GM23338 (cell line): ENCODE measurements around the gene OIT3. TPM values are rescaled to one million over a fixed set of nuclear protein-coding genes. Genes with fewer than 3 reads are reported as not detected.

Source experiments
- ATAC-seq: fragments of 200-7000 bp; cut with Tn5 transposase; 3 replicates; pipeline ENCODE4 v1.9.1; 2020
- DNase-seq: peaks from one replicate; pipeline ENCODE4 v3.0.0-alpha.2; 2015; ENCODE audit warnings: low spot score
- H2AFZ ChIP-seq: fragments of 200-600 bp; sonication (generic); 2 replicates; pipeline ENCODE4 v1.8.0; 2016; ENCODE audit warnings: antibody characterized with exemption, mild to moderate bottlenecking, moderate library complexity
- H3F3A ChIP-seq: fragments of 200-600 bp; sonication (generic); replicated peaks from 2 replicates; pipeline ENCODE4 v1.8.0; 2017; ENCODE audit warnings: antibody characterized with exemption, mixed run types, low read depth
- H3K27ac ChIP-seq: fragments of 200-600 bp; sonication (generic); 2 replicates; pipeline ENCODE4 v1.6.1; 2016; ENCODE audit warnings: low read depth
- H3K27me3 ChIP-seq: fragments of 200-600 bp; sonication (generic); 2 replicates; pipeline ENCODE4 v1.8.0; 2016; ENCODE audit warnings: mild to moderate bottlenecking, mixed run types, moderate library complexity; ENCODE audit not compliant: insufficient read depth
- H3K36me3 ChIP-seq: fragments of 200-600 bp; sonication (generic); 2 replicates; pipeline ENCODE4 v1.8.0; 2016; ENCODE audit warnings: mild to moderate bottlenecking; ENCODE audit not compliant: insufficient read depth
- H3K4me1 ChIP-seq: fragments of 200-600 bp; sonication (generic); 2 replicates; pipeline ENCODE4 v1.8.0; 2016; ENCODE audit warnings: mild to moderate bottlenecking, moderate library complexity; ENCODE audit not compliant: insufficient read depth
- H3K4me2 ChIP-seq: fragments of 200-600 bp; sonication (generic); 2 replicates; pipeline ENCODE4 v1.7.1; 2017; ENCODE audit warnings: mixed run types
- H3K4me3 ChIP-seq: fragments of 200-600 bp; sonication (generic); 2 replicates; pipeline ENCODE4 v1.6.1; 2016; ENCODE audit warnings: mixed run types
- H3K79me2 ChIP-seq: fragments of 200-600 bp; sonication (generic); replicated peaks from 2 replicates; pipeline ENCODE4 v1.8.0; 2017; ENCODE audit warnings: mild to moderate bottlenecking; ENCODE audit not compliant: insufficient read depth
- H3K9me2 ChIP-seq: fragments of 200-600 bp; sonication (generic); 2 replicates; pipeline ENCODE4 v1.8.0; 2017; ENCODE audit not compliant: insufficient read depth
- H4K20me1 ChIP-seq: fragments of 200-600 bp; sonication (generic); replicated peaks from 2 replicates; pipeline ENCODE4 v1.8.0; 2017; ENCODE audit warnings: mild to moderate bottlenecking; ENCODE audit not compliant: insufficient read depth
- H3K27ac Mint-ChIP-seq: 2 replicates; pipeline ENCODE4 v1.8.0; 2020; ENCODE audit warnings: inconsistent platforms, mild to moderate bottlenecking, moderate library complexity, mixed read lengths
- H3K27me3 Mint-ChIP-seq: 3 replicates; pipeline ENCODE4 v1.8.0; 2022; ENCODE audit warnings: low read depth, mild to moderate bottlenecking, moderate library complexity, mixed read lengths, inconsistent platforms; ENCODE audit not compliant: insufficient read depth, poor library complexity
- H3K36me3 Mint-ChIP-seq: 3 replicates; pipeline ENCODE4 v1.8.0; 2021; ENCODE audit warnings: low read depth, mild to moderate bottlenecking, inconsistent platforms, moderate library complexity, mixed read lengths
- H3K4me1 Mint-ChIP-seq: 3 replicates; pipeline ENCODE4 v1.8.0; 2020; ENCODE audit warnings: mild to moderate bottlenecking, inconsistent platforms, mixed read lengths
- H3K4me3 Mint-ChIP-seq: 3 replicates; pipeline ENCODE4 v1.8.0; 2021; ENCODE audit warnings: moderate library complexity, mild to moderate bottlenecking, inconsistent platforms, mixed read lengths
- H3K9me3 Mint-ChIP-seq: 3 replicates; pipeline ENCODE4 v1.8.0; 2020; ENCODE audit warnings: moderate library complexity, mild to moderate bottlenecking, inconsistent platforms, mixed read lengths
- CREB1 ChIP-seq: fragments of 250-450 bp; sonication (Bioruptor Pico); IDR thresholded peaks from 2 replicates; pipeline ENCODE4 v1.5.0; 2020; ENCODE audit warnings: low read depth, mild to moderate bottlenecking, moderate library complexity
- CTCF ChIP-seq, 2 experiments: fragments of 200-600 bp in 1 of 2; sonication (generic) in 1 of 2; conservative IDR thresholded peaks; 2 replicates each; pipeline versions ENCODE4 v1.5.1 to v1.6.1; 2016 to 2017; ENCODE audit warnings: antibody characterized with exemption in 2 of 2, low read depth in 2 of 2, mild to moderate bottlenecking in 2 of 2, moderate library complexity in 1 of 2
- ETS1 ChIP-seq: IDR thresholded peaks from 2 replicates; pipeline ENCODE4 v1.6.1; 2016; ENCODE audit warnings: antibody characterized with exemption
- EZH2 ChIP-seq: fragments of 200-600 bp; sonication (generic); IDR thresholded peaks from one replicate; pipeline ENCODE4 v1.8.0; 2017; ENCODE audit warnings: antibody characterized with exemption, mild to moderate bottlenecking, low read depth; ENCODE audit not compliant: unreplicated experiment
- JUNB ChIP-seq: IDR thresholded peaks from one replicate; pipeline ENCODE4 v1.6.1; 2016; ENCODE audit warnings: antibody characterized with exemption; ENCODE audit not compliant: unreplicated experiment
- NANOG ChIP-seq: IDR thresholded peaks from 2 replicates; pipeline ENCODE4 v1.6.1; 2016; ENCODE audit warnings: antibody characterized with exemption, borderline replicate concordance
- STAT1 ChIP-seq: IDR thresholded peaks from one replicate; pipeline ENCODE4 v1.6.1; 2016; ENCODE audit warnings: antibody characterized with exemption; ENCODE audit not compliant: unreplicated experiment
- ZNF114 ChIP-seq: fragments of 250-450 bp; sonication (Bioruptor Pico); IDR thresholded peaks from 2 replicates; pipeline ENCODE4 v1.5.0; 2020; ENCODE audit warnings: mild to moderate bottlenecking, moderate library complexity
- ZNF331 ChIP-seq: fragments of 250-450 bp; sonication (Bioruptor Pico); IDR thresholded peaks from 2 replicates; pipeline ENCODE4 v1.5.0; 2020; ENCODE audit warnings: low read depth, mild to moderate bottlenecking, moderate library complexity
- polyA plus RNA-seq: library from polyadenylated mRNA; unstranded; fragments of >200 nt; fragmentation: Nextera tagmentation; extraction: Ambion mirVana; gene quantifications from 2 replicates; pipeline ENCODE4 v1.2.1, GENCODE V29; 2016
- total RNA-seq: library from RNA; depleted of rRNA; stranded (reverse); fragments of >200 nt; shearing (Covaris generic); gene quantifications from 2 replicates; pipeline ENCODE4 v1.2.3, GENCODE V29; 2014
- TF ChIP-seq, protein P1 (sequence below): IDR thresholded peaks from one replicate; pipeline ENCODE4 v1.6.1; 2018; ENCODE audit warnings: antibody characterized with exemption; ENCODE audit not compliant: unreplicated experiment

OIT3 gene
- total and polyA plus RNA-seq, 2 experiments from 2014 or later = not detected

- no peak for TF ChIP-seq ETS1
- no peak for TF ChIP-seq CTCF (conservative IDR thresholded peaks at IDR 0.05; ENCODE audit: low read depth in 2 of 2)
- TF ChIP-seq, protein P1, sequence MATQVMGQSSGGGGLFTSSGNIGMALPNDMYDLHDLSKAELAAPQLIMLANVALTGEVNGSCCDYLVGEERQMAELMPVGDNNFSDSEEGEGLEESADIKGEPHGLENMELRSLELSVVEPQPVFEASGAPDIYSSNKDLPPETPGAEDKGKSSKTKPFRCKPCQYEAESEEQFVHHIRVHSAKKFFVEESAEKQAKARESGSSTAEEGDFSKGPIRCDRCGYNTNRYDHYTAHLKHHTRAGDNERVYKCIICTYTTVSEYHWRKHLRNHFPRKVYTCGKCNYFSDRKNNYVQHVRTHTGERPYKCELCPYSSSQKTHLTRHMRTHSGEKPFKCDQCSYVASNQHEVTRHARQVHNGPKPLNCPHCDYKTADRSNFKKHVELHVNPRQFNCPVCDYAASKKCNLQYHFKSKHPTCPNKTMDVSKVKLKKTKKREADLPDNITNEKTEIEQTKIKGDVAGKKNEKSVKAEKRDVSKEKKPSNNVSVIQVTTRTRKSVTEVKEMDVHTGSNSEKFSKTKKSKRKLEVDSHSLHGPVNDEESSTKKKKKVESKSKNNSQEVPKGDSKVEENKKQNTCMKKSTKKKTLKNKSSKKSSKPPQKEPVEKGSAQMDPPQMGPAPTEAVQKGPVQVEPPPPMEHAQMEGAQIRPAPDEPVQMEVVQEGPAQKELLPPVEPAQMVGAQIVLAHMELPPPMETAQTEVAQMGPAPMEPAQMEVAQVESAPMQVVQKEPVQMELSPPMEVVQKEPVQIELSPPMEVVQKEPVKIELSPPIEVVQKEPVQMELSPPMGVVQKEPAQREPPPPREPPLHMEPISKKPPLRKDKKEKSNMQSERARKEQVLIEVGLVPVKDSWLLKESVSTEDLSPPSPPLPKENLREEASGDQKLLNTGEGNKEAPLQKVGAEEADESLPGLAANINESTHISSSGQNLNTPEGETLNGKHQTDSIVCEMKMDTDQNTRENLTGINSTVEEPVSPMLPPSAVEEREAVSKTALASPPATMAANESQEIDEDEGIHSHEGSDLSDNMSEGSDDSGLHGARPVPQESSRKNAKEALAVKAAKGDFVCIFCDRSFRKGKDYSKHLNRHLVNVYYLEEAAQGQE = no peak
- no peak for TF ChIP-seq ZNF331 (CRISPR knock-in tag)
- TF ChIP-seq EZH2 = no peak
- TF ChIP-seq NANOG = no peak
- no peak for TF ChIP-seq STAT1
- no peak for TF ChIP-seq CREB1 (CRISPR knock-in tag)
Measured at GRCh38 chr10:72898616-72899015, 5.1 kb downstream of the OIT3 start (continued).

DNA sequence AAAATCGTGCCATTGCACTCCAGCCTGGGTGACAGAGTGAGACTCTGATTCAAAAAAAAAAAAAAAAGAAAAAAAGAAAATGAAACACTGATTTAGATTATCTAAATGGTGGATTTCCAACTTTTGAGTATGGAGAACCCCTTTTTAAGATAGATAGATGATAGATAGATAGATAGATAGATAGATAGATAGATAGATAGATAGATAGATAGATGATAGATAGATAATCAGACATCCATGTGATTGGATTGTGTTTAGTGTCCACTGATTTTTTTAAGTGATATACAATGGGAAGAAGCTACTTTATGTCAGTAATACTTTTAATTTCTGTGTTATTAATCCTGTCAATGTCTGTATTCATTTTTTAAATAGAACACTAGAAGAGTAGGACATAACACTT lies 6.0 kb downstream of the OIT3 start:
- Mint-ChIP-seq H3K4me1 (no peaks in the 10 kb centered on the region), H3K36me3 (peaks cover 8% of the 10 kb centered on the region; the same call in 2 of the 3 replicates), H3K27me3 (peaks cover 3% of the 10 kb centered on the region), H3K4me3 (no peak overlapping the region), H3K9me3 (peaks cover 11% of the 10 kb centered on the region), H3K27ac (no peak overlapping the region)
- Histone ChIP-seq H3K9me2 (no peaks in the 10 kb centered on the region; the same call in 1 of the 2 replicates), H4K20me1 (no peaks in the 10 kb centered on the region), H3K4me2 (no peak overlapping the region), H3K4me1 (no peaks in the 10 kb centered on the region), H3K27me3 (no peaks in the 10 kb centered on the region), H3K27ac (no peak overlapping the region), H3K4me3 (no peak overlapping the region), H2AFZ (no peak overlapping the region), H3K36me3 (peaks cover 5% of the 10 kb centered on the region; the same call in 1 of the 2 replicates), H3F3A (no peaks in the 10 kb centered on the region), H3K79me2 (no peaks in the 10 kb centered on the region)
- DNase-seq = no peak
- no peak for ATAC-seq
- no peak for TF ChIP-seq NANOG
- no peak for TF ChIP-seq JUNB
- no peak for TF ChIP-seq EZH2
- TF ChIP-seq CREB1 (CRISPR knock-in tag) = no peak
- TF ChIP-seq ZNF114 (CRISPR knock-in tag) = no peak
- no peak for TF ChIP-seq ZNF331 (CRISPR knock-in tag)
- no peak for TF ChIP-seq STAT1
- TF ChIP-seq CTCF (conservative IDR thresholded peaks at IDR 0.05; ENCODE audit: low read depth in 2 of 2) = no peak
- TF ChIP-seq ETS1 = no peak
